K562 (cell line): ENCODE data around the gene CCDC15. TPM values are rescaled to one million over a fixed set of nuclear protein-coding genes. Genes with fewer than 3 reads are reported as not detected.

Source experiments
- BDP1 ChIP-seq: IDR thresholded peaks from 3 replicates; pipeline ENCODE4 v1.6.1; 2011; ENCODE audit not compliant: insufficient read length, insufficient read depth
- BRD4 ChIP-seq: fragments of 200-600 bp; sonication (generic); IDR thresholded peaks from 2 replicates; pipeline ENCODE4 v1.6.1; 2017; ENCODE audit warnings: inconsistent platforms
- E2F8 ChIP-seq: fragments of 450-650 bp; IDR thresholded peaks from 2 replicates; pipeline ENCODE4 v1.7.1; 2018; ENCODE audit warnings: mild to moderate bottlenecking, low read depth; ENCODE audit not compliant: partially characterized antibody
- GTF3C2 ChIP-seq: IDR thresholded peaks from 3 replicates; pipeline ENCODE4 v1.6.1; 2011; ENCODE audit warnings: borderline replicate concordance, mild to moderate bottlenecking, moderate library complexity; ENCODE audit not compliant: insufficient read length; ENCODE audit errors: extremely low read depth
- SPI1 ChIP-seq: IDR thresholded peaks from 2 replicates; pipeline ENCODE4 v1.6.1; 2011; ENCODE audit warnings: low read depth, low read length, control low read depth, borderline replicate concordance
- TAF7 ChIP-seq: fragments of 450-650 bp; IDR thresholded peaks from 2 replicates; pipeline ENCODE4 v1.6.1; 2016; ENCODE audit warnings: missing genetic modification characterization, missing compliant biosample characterization
- THRAP3 ChIP-seq: fragments of 450-650 bp; IDR thresholded peaks from 2 replicates; pipeline ENCODE4 v1.6.1; 2016; ENCODE audit warnings: mild to moderate bottlenecking, inconsistent platforms, borderline replicate concordance
- ZNF124 ChIP-seq: sonication (generic); formaldehyde crosslinking; IDR thresholded peaks from 2 replicates; pipeline ENCODE4 v1.8.1; 2022; ENCODE audit warnings: missing genetic modification reagents
- ZNF282 ChIP-seq: sonication (generic); formaldehyde crosslinking; IDR thresholded peaks from 2 replicates; pipeline ENCODE4 v1.8.1; 2023; ENCODE audit warnings: missing genetic modification reagents
- ZNF830 ChIP-seq: fragments of 250-450 bp; sonication (Bioruptor Pico); IDR thresholded peaks from 2 replicates; pipeline ENCODE4 v1.5.0; 2021; ENCODE audit warnings: mild to moderate bottlenecking
- polyA plus RNA-seq, 8 experiments: library from polyadenylated mRNA; depleted of rRNA in 4 of 8; stranded (reverse) in 5 of 8; unstranded in 3 of 8; fragments of >200 nt; fragmentation: Nextera tagmentation in 2 of 8; fragmentation: Illumina TruSeq in 1 of 8; extraction: Ambion mirVana in 2 of 8; extraction: Trizol in 1 of 8; gene quantifications; 2 replicates each; pipeline versions ENCODE4 v1.2.1 to v1.2.3, GENCODE V29; 2011 to 2014; ENCODE audit warnings: inconsistent platforms in 1 of 8, missing spikeins in 1 of 8
- total RNA-seq, 7 experiments: library from RNA; depleted of rRNA in 6 of 7; stranded (reverse); fragments of >200 nt in 6 of 7; fragmentation: Illumina TruSeq in 2 of 7; extraction: Trizol in 2 of 7; gene quantifications; 2 replicates each; pipeline versions ENCODE4 v1.2.1 to v1.2.3, GENCODE V29; 2011 to 2021; ENCODE audit warnings: low replicate concordance in 1 of 7

Gene CCDC15
- total and polyA plus RNA-seq, 9 of the 15 experiments (the other 6 are each of a cell fraction or from before 2014, with no cell fraction given) = 1.9 to 9.2 (median 3.9) TPM

GRCh38 chr11:125074511-125075241 lies 120.7 kb downstream of the CCDC15 start (continued):
- TF ChIP-seq TAF7 (tag) = no peak
- TF ChIP-seq ZNF830 (CRISPR knock-in tag) = no peak
- no peak for TF ChIP-seq THRAP3
- TF ChIP-seq SPI1 = no peak
- TF ChIP-seq ZNF124 (CRISPR knock-in tag) = no peak
- TF ChIP-seq BRD4 = no peak
- TF ChIP-seq BDP1 = no peak
- no peak for TF ChIP-seq ZNF282 (CRISPR knock-in tag)
- no peak for TF ChIP-seq GTF3C2
- no peak for TF ChIP-seq E2F8
